H9 (cell line): ENCODE results near the gene CCSER2. TPM values are rescaled to one million over a fixed set of nuclear protein-coding genes. Genes with fewer than 3 reads are reported as not detected.

Experiments
- DNase-seq: peaks from one replicate; pipeline ENCODE4 v3.0.0-alpha.2; 2017
- H2AFZ ChIP-seq: one replicate; pipeline ENCODE4 v1.6.1; 2013; ENCODE audit warnings: mild to moderate bottlenecking, low read length, control low read depth, moderate library complexity
- H2AK5ac ChIP-seq: 2 replicates; pipeline ENCODE4 v1.6.1; 2013; ENCODE audit warnings: low read length, control low read depth, mixed read lengths; ENCODE audit not compliant: insufficient read length
- H2BK120ac ChIP-seq: one replicate; pipeline ENCODE4 v1.6.1; 2013; ENCODE audit warnings: low read depth, mild to moderate bottlenecking, low read length, control low read depth, inconsistent platforms; ENCODE audit not compliant: poor library complexity, severe bottlenecking
- H2BK12ac ChIP-seq: 2 replicates; pipeline ENCODE4 v1.6.1; 2013; ENCODE audit warnings: low read length, control low read depth, mixed read lengths, low read depth; ENCODE audit not compliant: insufficient read length
- H2BK15ac ChIP-seq: 2 replicates; pipeline ENCODE4 v1.6.1; 2013; ENCODE audit warnings: low read depth, low read length, control low read depth
- H2BK20ac ChIP-seq: one replicate; pipeline ENCODE4 v1.6.1; 2013; ENCODE audit warnings: low read depth, mild to moderate bottlenecking, low read length, control low read depth, inconsistent platforms; ENCODE audit not compliant: poor library complexity, severe bottlenecking
- H2BK5ac ChIP-seq: 2 replicates; pipeline ENCODE4 v1.6.1; 2013; ENCODE audit warnings: low read length, control low read depth, mixed read lengths; ENCODE audit not compliant: insufficient read length
- H3K14ac ChIP-seq: 2 replicates; pipeline ENCODE4 v1.6.1; 2013; ENCODE audit warnings: low read length, control low read depth; ENCODE audit not compliant: insufficient read depth
- H3K18ac ChIP-seq: 2 replicates; pipeline ENCODE4 v1.6.1; 2013; ENCODE audit warnings: low read depth, mild to moderate bottlenecking, mixed read lengths, low read length, control low read depth; ENCODE audit not compliant: insufficient read length
- H3K23ac ChIP-seq: 2 replicates; pipeline ENCODE4 v1.6.1; 2013; ENCODE audit warnings: low read length, control low read depth, mixed read lengths, low read depth; ENCODE audit not compliant: insufficient read length
- H3K23me2 ChIP-seq: 2 replicates; pipeline ENCODE4 v1.6.1; 2013; ENCODE audit warnings: low read depth, mild to moderate bottlenecking, mixed read lengths, low read length, control low read depth; ENCODE audit not compliant: insufficient read length, poor library complexity, severe bottlenecking
- H3K27ac ChIP-seq: 2 replicates; pipeline ENCODE4 v1.5.1; 2013; ENCODE audit warnings: low read length, control low read depth, mixed read lengths, low read depth; ENCODE audit not compliant: insufficient read length
- H3K27me3 ChIP-seq: 2 replicates; pipeline ENCODE4 v1.6.1; 2013; ENCODE audit warnings: low read length, control low read depth, inconsistent platforms; ENCODE audit not compliant: insufficient read depth
- H3K4ac ChIP-seq: 2 replicates; pipeline ENCODE4 v1.6.1; 2013; ENCODE audit warnings: low read depth, mild to moderate bottlenecking, control low read depth, inconsistent platforms, low read length, moderate library complexity
- H3K4me1 ChIP-seq: 2 replicates; pipeline ENCODE4 v1.6.1; 2013; ENCODE audit warnings: low read length, control low read depth, inconsistent platforms; ENCODE audit not compliant: insufficient read depth
- H3K4me2 ChIP-seq: 2 replicates; pipeline ENCODE4 v1.6.1; 2013; ENCODE audit warnings: low read length, control low read depth, mixed read lengths; ENCODE audit not compliant: insufficient read length, insufficient read depth
- H3K56ac ChIP-seq: 2 replicates; pipeline ENCODE4 v1.6.1; 2013; ENCODE audit warnings: low read depth, mild to moderate bottlenecking, mixed read lengths, low read length, control low read depth; ENCODE audit not compliant: insufficient read length
- H3K79me1 ChIP-seq: 2 replicates; pipeline ENCODE4 v1.6.1; 2013; ENCODE audit warnings: low read depth, mild to moderate bottlenecking, moderate library complexity, low read length, control low read depth, inconsistent platforms; ENCODE audit not compliant: insufficient read depth, poor library complexity, severe bottlenecking
- H3K79me2 ChIP-seq: 2 replicates; pipeline ENCODE4 v1.6.1; 2013; ENCODE audit warnings: low read length, control low read depth, inconsistent platforms; ENCODE audit not compliant: insufficient read depth
- H3K9ac ChIP-seq: 2 replicates; pipeline ENCODE4 v1.6.1; 2013; ENCODE audit warnings: low read length, control low read depth, mixed read lengths; ENCODE audit not compliant: insufficient read length; ENCODE audit errors: extremely low read depth
- H3K9me3 ChIP-seq: one replicate; pipeline ENCODE4 v1.6.1; 2013; ENCODE audit warnings: low read depth, low read length, inconsistent platforms; ENCODE audit not compliant: control insufficient read depth
- H3T11ph ChIP-seq: one replicate; pipeline ENCODE4 v1.6.1; 2013; ENCODE audit warnings: mild to moderate bottlenecking, low read length, control low read depth, inconsistent platforms
- H4K20me1 ChIP-seq: one replicate; pipeline ENCODE4 v1.6.1; 2013; ENCODE audit not compliant: control insufficient read depth, insufficient read length, insufficient read depth
- H4K5ac ChIP-seq: 2 replicates; pipeline ENCODE4 v1.6.1; 2013; ENCODE audit warnings: low read depth, mild to moderate bottlenecking, mixed read lengths, low read length, control low read depth; ENCODE audit not compliant: insufficient read length
- H4K8ac ChIP-seq: replicated peaks from 2 replicates; pipeline ENCODE4 v1.6.1; 2013; ENCODE audit warnings: low read length, control low read depth, mixed read lengths, low read depth; ENCODE audit not compliant: insufficient read length
- H4K91ac ChIP-seq: 2 replicates; pipeline ENCODE4 v1.6.1; 2013; ENCODE audit warnings: low read depth, mild to moderate bottlenecking, moderate library complexity, mixed read lengths, low read length, control low read depth; ENCODE audit not compliant: insufficient read length
- H3K27ac Mint-ChIP-seq, 3 experiments: 2 replicates in 2 of 3; 3 replicates in 1 of 3; pipeline ENCODE4 v1.8.0; 2020 to 2021; ENCODE audit warnings: mixed read lengths in 3 of 3, mild to moderate bottlenecking in 1 of 3, moderate library complexity in 1 of 3
- H3K27me3 Mint-ChIP-seq: 2 replicates; pipeline ENCODE4 v1.8.0; 2021; ENCODE audit warnings: low read depth, mild to moderate bottlenecking, moderate library complexity, mixed read lengths
- H3K36me3 Mint-ChIP-seq, 3 experiments: 2 replicates in 2 of 3; 3 replicates in 1 of 3; pipeline ENCODE4 v1.8.0; 2020 to 2021; ENCODE audit warnings: low read depth in 3 of 3, mixed read lengths in 3 of 3; ENCODE audit not compliant: insufficient read depth in 1 of 3
- H3K4me1 Mint-ChIP-seq, 2 experiments: 2 replicates each; pipeline ENCODE4 v1.8.0; 2020; ENCODE audit warnings: mixed read lengths in 2 of 2
- H3K4me3 Mint-ChIP-seq, 2 experiments: 2 replicates in 1 of 2; 3 replicates in 1 of 2; pipeline ENCODE4 v1.8.0; 2020 to 2021; ENCODE audit warnings: mild to moderate bottlenecking in 2 of 2, mixed read lengths in 2 of 2, moderate library complexity in 1 of 2
- H3K9me3 Mint-ChIP-seq, 2 experiments: 2 replicates in 1 of 2; 3 replicates in 1 of 2; pipeline ENCODE4 v1.8.0; 2020; ENCODE audit warnings: mild to moderate bottlenecking in 2 of 2, mixed read lengths in 2 of 2, moderate library complexity in 1 of 2
- CTCF ChIP-seq: fragments of 200-600 bp; sonication (generic); conservative IDR thresholded peaks from 3 replicates; pipeline ENCODE4 v1.8.0; 2021; ENCODE audit warnings: antibody characterized with exemption, mild to moderate bottlenecking
- WGBS: extraction: QIAGEN DNeasy Blood & Tissue Kit; methylation state at CpG from one replicate; pipeline ENCODE4 v1.1.7; 2013; ENCODE audit warnings: missing lambda C conversion rate, low lambda C conversion rate, mixed read lengths; ENCODE audit not compliant: insufficient read length; ENCODE audit errors: extremely low coverage; 5-methylcytosine and 5-hydroxymethylcytosine counted together
- total RNA-seq: library from RNA; stranded (reverse); gene quantifications from 2 replicates; pipeline ENCODE4 v1.2.1, GENCODE V29; 2021

CCSER2 gene
- total RNA-seq, 1 experiment from 2014 or later = 22.2 TPM

DNA sequence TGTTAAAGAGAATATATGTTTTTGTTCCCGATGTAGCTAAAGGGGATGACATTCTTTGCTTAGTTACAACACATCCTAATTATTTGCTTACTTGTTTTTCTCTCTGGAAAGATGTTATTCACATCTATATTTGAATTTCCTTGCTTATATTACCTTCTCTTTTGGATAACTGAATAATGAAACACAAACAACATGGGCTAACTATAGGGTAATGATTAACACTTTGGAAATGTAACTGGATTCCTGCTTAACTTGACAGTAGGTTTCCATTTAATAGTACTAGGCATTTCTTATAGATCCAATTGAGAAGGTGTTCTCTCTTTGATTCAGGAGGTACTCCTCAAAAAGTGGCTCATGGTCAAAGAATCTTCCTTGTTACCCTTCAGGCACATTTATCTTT is 141.1 kb downstream of the CCSER2 start:
- no peak overlapping the region for H3K56ac ChIP-seq
- H3K9me3 ChIP-seq = no peaks in the 10 kb centered on the region
- H3K4me1 ChIP-seq = 0 out of 2 replicates have a peak, but pooled peaks cover 2% of the 10 kb centered on the region
- H3K27ac ChIP-seq = no peak overlapping the region
- no peak overlapping the region for H2BK12ac ChIP-seq
- H3K9ac ChIP-seq = no peak overlapping the region
- H3K27ac Mint-ChIP-seq = peak overlapping the region in 1 of 3 experiments; percentile 51; a peak in 1 of 7 replicates
- H4K8ac ChIP-seq = no peak overlapping the region
- no peak for DNase-seq
- no peak overlapping the region for H2BK20ac ChIP-seq
- H4K20me1 ChIP-seq = no peaks in the 10 kb centered on the region
- H3T11ph ChIP-seq = no peak overlapping the region
- H2BK120ac ChIP-seq = no peak overlapping the region
- no peaks in the 10 kb centered on the region; a peak in 1 of 5 replicates for H3K9me3 Mint-ChIP-seq
- H3K23ac ChIP-seq = no peak overlapping the region
- no peak overlapping the region for H2BK15ac ChIP-seq
- H3K79me2 ChIP-seq = no peaks in the 10 kb centered on the region
- H3K23me2 ChIP-seq = no peaks in the 10 kb centered on the region
- no peak overlapping the region for H4K5ac ChIP-seq
- peaks cover 1 to 13% (median 4%) of the 10 kb centered on the region in 3 experiments; a peak in 5 of 7 replicates for H3K36me3 Mint-ChIP-seq
- H2AFZ ChIP-seq = no peak overlapping the region
- no peak overlapping the region for H3K4ac ChIP-seq
- no peaks in the 10 kb centered on the region for H3K27me3 ChIP-seq
- H2AK5ac ChIP-seq = no peak overlapping the region
- no peak overlapping the region for H3K14ac ChIP-seq
- peaks cover 13 to 21% of the 10 kb centered on the region in 2 experiments for H3K4me1 Mint-ChIP-seq
- WGBS = no CpG with 5 or more reads among the region's 1 CpG
- H2BK5ac ChIP-seq = no peak overlapping the region
- no peaks in the 10 kb centered on the region for H3K27me3 Mint-ChIP-seq
- no peaks in the 10 kb centered on the region for H3K79me1 ChIP-seq
- H3K4me2 ChIP-seq = no peak overlapping the region
- H4K91ac ChIP-seq = no peak overlapping the region
- no peak for TF ChIP-seq CTCF
- H3K18ac ChIP-seq = no peak overlapping the region
- H3K4me3 Mint-ChIP-seq = no peak overlapping the region
